ENCODE results near the gene ACIN1. TPM values are rescaled to one million over a fixed set of nuclear protein-coding genes. Genes with fewer than 3 reads are reported as not detected.

Gene ACIN1, protein sequence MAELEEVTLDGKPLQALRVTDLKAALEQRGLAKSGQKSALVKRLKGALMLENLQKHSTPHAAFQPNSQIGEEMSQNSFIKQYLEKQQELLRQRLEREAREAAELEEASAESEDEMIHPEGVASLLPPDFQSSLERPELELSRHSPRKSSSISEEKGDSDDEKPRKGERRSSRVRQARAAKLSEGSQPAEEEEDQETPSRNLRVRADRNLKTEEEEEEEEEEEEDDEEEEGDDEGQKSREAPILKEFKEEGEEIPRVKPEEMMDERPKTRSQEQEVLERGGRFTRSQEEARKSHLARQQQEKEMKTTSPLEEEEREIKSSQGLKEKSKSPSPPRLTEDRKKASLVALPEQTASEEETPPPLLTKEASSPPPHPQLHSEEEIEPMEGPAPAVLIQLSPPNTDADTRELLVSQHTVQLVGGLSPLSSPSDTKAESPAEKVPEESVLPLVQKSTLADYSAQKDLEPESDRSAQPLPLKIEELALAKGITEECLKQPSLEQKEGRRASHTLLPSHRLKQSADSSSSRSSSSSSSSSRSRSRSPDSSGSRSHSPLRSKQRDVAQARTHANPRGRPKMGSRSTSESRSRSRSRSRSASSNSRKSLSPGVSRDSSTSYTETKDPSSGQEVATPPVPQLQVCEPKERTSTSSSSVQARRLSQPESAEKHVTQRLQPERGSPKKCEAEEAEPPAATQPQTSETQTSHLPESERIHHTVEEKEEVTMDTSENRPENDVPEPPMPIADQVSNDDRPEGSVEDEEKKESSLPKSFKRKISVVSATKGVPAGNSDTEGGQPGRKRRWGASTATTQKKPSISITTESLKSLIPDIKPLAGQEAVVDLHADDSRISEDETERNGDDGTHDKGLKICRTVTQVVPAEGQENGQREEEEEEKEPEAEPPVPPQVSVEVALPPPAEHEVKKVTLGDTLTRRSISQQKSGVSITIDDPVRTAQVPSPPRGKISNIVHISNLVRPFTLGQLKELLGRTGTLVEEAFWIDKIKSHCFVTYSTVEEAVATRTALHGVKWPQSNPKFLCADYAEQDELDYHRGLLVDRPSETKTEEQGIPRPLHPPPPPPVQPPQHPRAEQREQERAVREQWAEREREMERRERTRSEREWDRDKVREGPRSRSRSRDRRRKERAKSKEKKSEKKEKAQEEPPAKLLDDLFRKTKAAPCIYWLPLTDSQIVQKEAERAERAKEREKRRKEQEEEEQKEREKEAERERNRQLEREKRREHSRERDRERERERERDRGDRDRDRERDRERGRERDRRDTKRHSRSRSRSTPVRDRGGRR
- polyA plus RNA-seq (2013, experiment 1 of 2), result 96.0 TPM
- 87.5 TPM for polyA plus RNA-seq (2013, experiment 2 of 2)

DNA sequence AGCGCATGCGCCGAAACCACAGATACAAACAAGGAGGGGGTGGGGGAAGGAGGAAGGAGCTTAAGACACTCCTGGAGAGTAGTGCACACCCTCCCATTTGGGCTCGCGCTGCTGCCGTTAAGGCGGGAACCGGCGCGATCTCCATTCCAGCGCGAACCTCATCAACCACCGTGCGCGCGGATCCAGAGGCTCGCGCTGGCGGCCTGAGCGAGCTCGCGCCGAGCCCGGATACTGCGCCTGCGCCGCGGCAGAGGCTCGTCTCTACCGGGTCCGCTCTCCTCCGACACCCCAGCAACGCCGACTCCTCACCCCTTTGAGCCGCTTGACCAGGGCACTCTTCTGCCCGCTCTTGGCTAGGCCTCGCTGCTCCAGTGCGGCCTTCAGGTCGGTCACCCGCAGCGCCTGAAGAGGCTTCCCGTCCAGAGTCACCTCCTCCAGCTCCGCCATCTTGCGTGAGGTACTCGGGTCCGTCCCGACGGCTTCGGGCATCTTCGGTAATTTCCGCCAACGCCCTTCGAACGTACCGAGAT lies at the start of gene ACIN1:
ACIN1 (minus strand) TSS at position 471 of the 530 bp plus-strand sequence; CDS start at position 447, 24 bp downstream.
- H3K9ac ChIP-seq (ENCODE audit: low read length), result peak within 1 kb of the TSS; percentile 92

DNA sequence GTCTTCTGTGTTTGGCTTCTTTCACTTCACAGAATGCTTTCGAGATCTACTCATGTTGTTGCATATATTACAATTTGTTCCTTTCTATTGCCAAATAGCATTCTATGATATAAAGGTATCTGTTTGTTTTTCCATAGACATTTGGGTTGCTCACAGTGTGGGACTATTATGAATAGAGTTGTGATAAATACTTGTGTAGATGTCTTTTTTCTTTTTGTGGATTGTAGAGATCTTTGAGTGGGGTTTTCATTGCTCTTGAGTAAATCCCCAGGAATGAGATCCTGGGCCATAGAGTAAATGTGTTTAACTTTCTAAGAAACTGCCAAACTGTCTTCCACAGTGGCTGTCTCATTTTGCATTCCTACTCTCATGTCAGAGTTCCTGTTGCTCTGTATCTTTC lies 49.0 kb upstream of the ACIN1 start:
- peaks cover 0 to 14% of the 10 kb centered on the region in 2 experiments for H3K27me3 ChIP-seq (ENCODE audit: control insufficient read depth in 1 of 2, insufficient read depth in 1 of 2, low read length in 2 of 2)

More for the DNA sequence above, at the start of gene ACIN1:
- Histone ChIP-seq H2BK12ac (ENCODE audit: low read length in 2 of 2) (peak within 1 kb of the TSS in 1 of 2 experiments; percentile 70), H3K4me1 (ENCODE audit: control insufficient read depth, insufficient read depth, low read depth, low read length) (peaks cover 3% of the 10 kb centered on the region), H3K79me1 (replicated peaks; ENCODE audit: low read length, poor library complexity, severe bottlenecking) (peaks cover 6% of the 10 kb centered on the region), H3K4me3 (ENCODE audit: insufficient read depth in 1 of 2, low read depth in 1 of 2, low read length in 2 of 2) (peak within 1 kb of the TSS; percentile 84 to 99), H2BK5ac (ENCODE audit: low read depth, low read length, poor library complexity, severe bottlenecking) (peak within 1 kb of the TSS; percentile 99), H3K18ac (ENCODE audit: low read depth in 1 of 2, low read length in 2 of 2) (peak within 1 kb of the TSS; percentile 99 to 100), H3K4ac (ENCODE audit: low read depth in 1 of 2, low read length in 2 of 2) (peak within 1 kb of the TSS; percentile 98 to 99), H3K27ac (ENCODE audit: low read length, poor library complexity, severe bottlenecking) (peak within 1 kb of the TSS; percentile 97), H2AK5ac (ENCODE audit: low read length, severe bottlenecking) (peak within 1 kb of the TSS; percentile 65), H3K23ac (ENCODE audit: low read length in 2 of 2) (peak within 1 kb of the TSS; percentile 30 to 92), H3K9me3 (ENCODE audit: control insufficient read depth, low read length) (no peaks in the 10 kb centered on the region), H2BK15ac (ENCODE audit: low read depth, poor library complexity, severe bottlenecking) (peak within 1 kb of the TSS; percentile 96), H4K8ac (ENCODE audit: low read length) (peak within 1 kb of the TSS; percentile 100), H4K91ac (ENCODE audit: low read length) (peak within 1 kb of the TSS; percentile 99), H2AFZ (ENCODE audit: low read depth, low read length) (peak within 1 kb of the TSS; percentile 59), H3K4me2 (ENCODE audit: low read length, poor library complexity, severe bottlenecking) (peak within 1 kb of the TSS; percentile 74), H2BK120ac (ENCODE audit: low read depth, low read length) (peak within 1 kb of the TSS; percentile 84), H3K36me3 (ENCODE audit: control insufficient read depth in 1 of 2, insufficient read depth in 2 of 2, low read depth in 1 of 2, low read length in 2 of 2) (peaks cover 14 to 65% of the 10 kb centered on the region in 2 experiments), H3K14ac (ENCODE audit: low read length in 2 of 2) (peak within 1 kb of the TSS; percentile 59 to 94), H3K27me3 (ENCODE audit: control insufficient read depth in 1 of 2, insufficient read depth in 1 of 2, low read length in 2 of 2) (no peaks in the 10 kb centered on the region)
- DNase-seq, result peak; percentile 93
- WGBS, result under 1% methylated on average over 47 of the region's 55 CpGs

DNA sequence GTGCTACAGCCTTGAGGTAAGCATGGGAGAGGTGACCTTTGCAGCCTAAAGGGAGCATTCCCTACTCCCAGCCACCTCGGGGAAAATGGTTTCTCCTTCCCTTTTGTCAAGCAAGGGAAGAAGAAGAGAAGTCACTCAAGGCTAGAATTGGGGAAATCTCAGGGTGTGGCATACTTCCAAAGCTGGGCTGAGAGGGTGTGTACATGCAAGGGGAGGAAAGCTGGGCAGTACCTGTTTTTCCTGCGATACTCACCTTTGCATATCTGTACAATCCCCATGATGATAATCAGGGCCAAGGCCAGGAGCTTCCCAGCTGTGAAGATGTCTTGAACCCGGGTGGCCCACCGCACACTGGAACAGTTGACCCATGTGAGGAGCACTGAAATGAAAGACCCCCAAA lies 47.9 kb upstream of the ACIN1 start:
- H2AFZ ChIP-seq (ENCODE audit: low read depth, low read length), result no peak overlapping the region
- no peak overlapping the region for H3K4me3 ChIP-seq (ENCODE audit: insufficient read depth in 1 of 2, low read depth in 1 of 2, low read length in 2 of 2)
- no peak overlapping the region for H2BK12ac ChIP-seq (ENCODE audit: low read length in 2 of 2)
- no peaks in the 10 kb centered on the region for H3K4me1 ChIP-seq (ENCODE audit: control insufficient read depth, insufficient read depth, low read depth, low read length)
- H2BK15ac ChIP-seq (ENCODE audit: low read depth, poor library complexity, severe bottlenecking), result no peak overlapping the region
- no peak overlapping the region for H2AK5ac ChIP-seq (ENCODE audit: low read length, severe bottlenecking)
- no peak overlapping the region for H4K91ac ChIP-seq (ENCODE audit: low read length)
- 95% methylated on average over 4 of the region's 4 CpGs for WGBS
- no peak overlapping the region for H3K23ac ChIP-seq (ENCODE audit: low read length in 2 of 2)
- no peak for DNase-seq
- H3K18ac ChIP-seq (ENCODE audit: low read depth in 1 of 2, low read length in 2 of 2), result no peak overlapping the region
- no peaks in the 10 kb centered on the region for H3K79me1 ChIP-seq (replicated peaks; ENCODE audit: low read length, poor library complexity, severe bottlenecking)
- H3K9me3 ChIP-seq (ENCODE audit: control insufficient read depth, low read length), result no peaks in the 10 kb centered on the region
- H2BK5ac ChIP-seq (ENCODE audit: low read depth, low read length, poor library complexity, severe bottlenecking), result no peak overlapping the region
- peaks cover 0 to 14% of the 10 kb centered on the region in 2 experiments for H3K27me3 ChIP-seq (ENCODE audit: control insufficient read depth in 1 of 2, insufficient read depth in 1 of 2, low read length in 2 of 2)
- peaks cover 0 to 50% of the 10 kb centered on the region in 2 experiments for H3K36me3 ChIP-seq (ENCODE audit: control insufficient read depth in 1 of 2, insufficient read depth in 2 of 2, low read depth in 1 of 2, low read length in 2 of 2)
- H3K14ac ChIP-seq (ENCODE audit: low read length in 2 of 2), result no peak overlapping the region
- no peak overlapping the region for H3K4me2 ChIP-seq (ENCODE audit: low read length, poor library complexity, severe bottlenecking)
- no peak overlapping the region for H4K8ac ChIP-seq (ENCODE audit: low read length)
- H3K9ac ChIP-seq (ENCODE audit: low read length), result no peak overlapping the region
- H3K4ac ChIP-seq (ENCODE audit: low read depth in 1 of 2, low read length in 2 of 2), result no peak overlapping the region
- H2BK120ac ChIP-seq (ENCODE audit: low read depth, low read length), result no peak overlapping the region
- no peak overlapping the region for H3K27ac ChIP-seq (ENCODE audit: low read length, poor library complexity, severe bottlenecking)

More for the DNA sequence above, 49.0 kb upstream of the ACIN1 start:
- Histone ChIP-seq H3K4ac (ENCODE audit: low read depth in 1 of 2, low read length in 2 of 2) (no peak overlapping the region), H3K23ac (ENCODE audit: low read length in 2 of 2) (no peak overlapping the region), H2BK5ac (ENCODE audit: low read depth, low read length, poor library complexity, severe bottlenecking) (no peak overlapping the region), H2BK12ac (ENCODE audit: low read length in 2 of 2) (no peak overlapping the region), H3K9me3 (ENCODE audit: control insufficient read depth, low read length) (no peaks in the 10 kb centered on the region), H3K9ac (ENCODE audit: low read length) (no peak overlapping the region), H3K4me3 (ENCODE audit: insufficient read depth in 1 of 2, low read depth in 1 of 2, low read length in 2 of 2) (no peak overlapping the region), H3K4me1 (ENCODE audit: control insufficient read depth, insufficient read depth, low read depth, low read length) (no peaks in the 10 kb centered on the region), H2AK5ac (ENCODE audit: low read length, severe bottlenecking) (no peak overlapping the region), H3K4me2 (ENCODE audit: low read length, poor library complexity, severe bottlenecking) (no peak overlapping the region), H4K91ac (ENCODE audit: low read length) (no peak overlapping the region), H2BK15ac (ENCODE audit: low read depth, poor library complexity, severe bottlenecking) (no peak overlapping the region), H3K27ac (ENCODE audit: low read length, poor library complexity, severe bottlenecking) (no peak overlapping the region), H2BK120ac (ENCODE audit: low read depth, low read length) (no peak overlapping the region), H3K79me1 (replicated peaks; ENCODE audit: low read length, poor library complexity, severe bottlenecking) (no peaks in the 10 kb centered on the region), H3K36me3 (ENCODE audit: control insufficient read depth in 1 of 2, insufficient read depth in 2 of 2, low read depth in 1 of 2, low read length in 2 of 2) (peaks cover 0 to 39% of the 10 kb centered on the region in 2 experiments), H3K18ac (ENCODE audit: low read depth in 1 of 2, low read length in 2 of 2) (no peak overlapping the region), H4K8ac (ENCODE audit: low read length) (no peak overlapping the region), H2AFZ (ENCODE audit: low read depth, low read length) (no peak overlapping the region), H3K14ac (ENCODE audit: low read length in 2 of 2) (no peak overlapping the region)
- no peak for DNase-seq
- WGBS, result no CpG with 5 or more reads among the region's 1 CpG
